GM12864 (cell line): ENCODE data around the gene BCAS3.

Source experiments
- DNase-seq: peaks from one replicate; pipeline ENCODE4 v3.0.0-alpha.2; 2011; ENCODE audit warnings: low read depth
- H3K4me3 ChIP-seq: 2 replicates; pipeline ENCODE4 v1.5.1; 2011; ENCODE audit warnings: mild to moderate bottlenecking, low read depth, low read length, control low read depth
- CTCF ChIP-seq: IDR thresholded peaks from 2 replicates; pipeline ENCODE4 v1.5.1; 2011; ENCODE audit warnings: low read depth, mild to moderate bottlenecking, moderate library complexity, low read length, control low read depth, inconsistent platforms; ENCODE audit errors: missing control alignments

Gene BCAS3

GRCh38 chr17:60741031-60741430, 63.4 kb downstream of the BCAS3 start:
- TF ChIP-seq CTCF: no peak
- H3K4me3 ChIP-seq: no peak overlapping the region
- DNase-seq: no peak

GRCh38 chr17:60743282-60743681, 65.6 kb downstream of the BCAS3 start:
- no peak for TF ChIP-seq CTCF
- DNase-seq: no peak
- H3K4me3 ChIP-seq: no peak overlapping the region

- DNase-seq: no peak
- no peak for TF ChIP-seq CTCF
- H3K4me3 ChIP-seq: no peak overlapping the region
Observed at GRCh38 chr17:60743799-60744198, 66.1 kb downstream of the BCAS3 start.

- no peak for DNase-seq
- no peak overlapping the region for H3K4me3 ChIP-seq
Observed at GRCh38 chr17:60744355-60744966, 66.8 kb downstream of the BCAS3 start.

GRCh38 chr17:60745544-60745943, 67.9 kb downstream of the BCAS3 start:
- TF ChIP-seq CTCF: no peak
- DNase-seq: no peak
- no peak overlapping the region for H3K4me3 ChIP-seq

More at GRCh38 chr17:60744355-60744966, 66.8 kb downstream of the BCAS3 start:
- no peak for TF ChIP-seq CTCF

- no peak for DNase-seq
- H3K4me3 ChIP-seq: no peak overlapping the region
- no peak for TF ChIP-seq CTCF
Observed at GRCh38 chr17:60747069-60747808, 69.6 kb downstream of the BCAS3 start.

GRCh38 chr17:60748204-60748603, 70.6 kb downstream of the BCAS3 start:
- no peak overlapping the region for H3K4me3 ChIP-seq
- TF ChIP-seq CTCF: no peak

More at GRCh38 chr17:60748204-60748603, 70.6 kb downstream of the BCAS3 start:
- no peak for DNase-seq
